Hepatocyte (in vitro differentiated cells): ENCODE data around the gene ZDHHC24.
"Not testable (repeated sequence)": the region's sequence is repeated elsewhere in the genome, so short reads cannot be mapped to it uniquely, and the experiment has no call there.

Experiments used
- CTCF ChIP-seq: fragments of 200-600 bp; sonication (generic); IDR thresholded peaks from 2 replicates; pipeline ENCODE4 v1.5.1; 2016; ENCODE audit warnings: antibody characterized with exemption, mild to moderate bottlenecking; ENCODE audit not compliant: poor library complexity
- EZH2 ChIP-seq: fragments of 200-600 bp; sonication (generic); IDR thresholded peaks from 2 replicates; pipeline ENCODE4 v1.6.1; 2016; ENCODE audit warnings: antibody characterized with exemption, mild to moderate bottlenecking, borderline replicate concordance

DNA sequence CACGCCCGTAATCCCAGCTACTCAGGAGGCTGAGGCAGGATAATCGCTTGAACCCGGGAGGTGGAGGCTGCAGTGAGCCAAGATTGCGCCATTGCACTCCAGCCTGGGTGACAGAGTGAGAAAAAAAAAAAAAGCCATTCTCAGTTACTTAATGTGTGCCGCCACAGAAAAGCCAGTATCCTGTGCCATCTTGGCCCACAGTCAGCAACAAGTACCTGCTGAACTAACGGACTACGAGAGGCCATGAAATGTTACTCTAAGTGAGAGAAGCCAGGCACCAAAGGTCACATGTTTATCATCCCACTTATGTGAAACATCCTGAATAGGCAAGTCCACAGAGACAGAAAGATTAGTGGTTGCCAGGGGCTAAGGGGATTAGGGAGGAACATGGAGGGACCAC is 5.2 kb downstream of the ZDHHC24 start:
- TF ChIP-seq CTCF, EZH2: not testable (repeated sequence)
